Activated T-cell treated with anti-CD3 and anti-CD28 coated beads for 4 hours (primary cell): ENCODE measurements around the gene DPY19L3.
"Not testable (repeated sequence)": the region's sequence is repeated elsewhere in the genome, so short reads cannot be mapped to it uniquely, and the experiment has no call there.

Source experiments
- DNase-seq: peaks from one replicate; pipeline ENCODE4 v3.0.0-alpha.2; 2020

The DPY19L3 gene, protein sequence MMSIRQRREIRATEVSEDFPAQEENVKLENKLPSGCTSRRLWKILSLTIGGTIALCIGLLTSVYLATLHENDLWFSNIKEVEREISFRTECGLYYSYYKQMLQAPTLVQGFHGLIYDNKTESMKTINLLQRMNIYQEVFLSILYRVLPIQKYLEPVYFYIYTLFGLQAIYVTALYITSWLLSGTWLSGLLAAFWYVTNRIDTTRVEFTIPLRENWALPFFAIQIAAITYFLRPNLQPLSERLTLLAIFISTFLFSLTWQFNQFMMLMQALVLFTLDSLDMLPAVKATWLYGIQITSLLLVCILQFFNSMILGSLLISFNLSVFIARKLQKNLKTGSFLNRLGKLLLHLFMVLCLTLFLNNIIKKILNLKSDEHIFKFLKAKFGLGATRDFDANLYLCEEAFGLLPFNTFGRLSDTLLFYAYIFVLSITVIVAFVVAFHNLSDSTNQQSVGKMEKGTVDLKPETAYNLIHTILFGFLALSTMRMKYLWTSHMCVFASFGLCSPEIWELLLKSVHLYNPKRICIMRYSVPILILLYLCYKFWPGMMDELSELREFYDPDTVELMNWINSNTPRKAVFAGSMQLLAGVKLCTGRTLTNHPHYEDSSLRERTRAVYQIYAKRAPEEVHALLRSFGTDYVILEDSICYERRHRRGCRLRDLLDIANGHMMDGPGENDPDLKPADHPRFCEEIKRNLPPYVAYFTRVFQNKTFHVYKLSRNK

DNA sequence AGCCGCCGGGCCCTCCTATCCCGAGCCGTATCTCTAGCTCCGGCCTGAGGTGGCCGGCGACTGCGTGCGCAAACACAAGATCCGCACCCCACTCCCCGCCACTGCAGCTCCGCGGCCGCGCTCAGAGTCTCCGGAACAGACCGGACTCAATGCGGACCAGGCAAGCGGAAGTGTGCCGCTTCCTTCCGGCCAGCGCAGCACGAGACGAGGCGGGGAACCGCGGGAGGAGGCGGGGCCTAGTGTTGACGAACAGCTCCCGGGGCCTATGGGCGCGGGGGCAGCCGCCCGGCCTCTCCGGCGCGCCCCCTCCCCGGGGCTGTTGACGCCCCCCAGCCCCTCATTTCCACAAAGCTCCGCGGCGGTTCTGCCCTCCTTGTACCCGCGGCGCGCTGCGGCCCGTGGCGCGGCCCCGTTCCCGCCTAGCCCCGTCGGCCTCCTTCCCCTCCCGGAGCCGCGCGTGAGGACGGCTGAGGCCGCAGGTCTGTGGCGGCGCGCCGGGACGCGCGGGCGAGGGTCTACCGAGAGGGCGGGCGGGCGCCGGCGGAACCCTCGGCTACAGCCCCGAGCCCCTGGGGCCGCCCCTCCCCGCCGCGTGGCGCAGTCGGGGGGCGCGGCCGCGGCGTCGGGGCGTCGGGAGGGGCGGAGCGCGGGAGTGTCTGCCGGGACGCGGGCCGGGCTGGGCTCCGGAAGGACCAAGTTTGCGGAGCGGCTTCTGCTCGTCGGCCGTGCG, at the start of gene DPY19L3:
Gene DPY19L3 (plus strand): TSS at position 340 of the 730 bp plus-strand sequence. CDS start 2,484 bp downstream, outside the sequence.
- peak; percentile 85 for DNase-seq

DNA sequence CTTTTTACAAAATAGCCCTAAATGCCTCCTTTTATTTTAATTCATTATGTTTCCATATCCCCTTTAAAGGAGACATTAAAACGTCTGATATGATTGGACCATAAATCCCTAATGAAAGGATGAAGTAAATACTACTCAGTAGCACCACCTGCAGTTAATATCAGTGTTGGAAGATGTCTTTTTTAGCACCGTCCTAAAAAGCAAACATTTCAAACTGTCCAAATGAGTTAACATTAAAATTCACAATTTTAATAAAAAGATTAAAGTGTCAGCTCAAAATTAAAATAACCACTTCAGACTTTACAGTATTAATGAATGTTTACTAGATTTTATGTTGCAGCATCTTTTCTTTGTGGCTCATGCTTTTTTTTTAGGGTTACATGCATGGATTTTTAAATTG, 47.9 kb upstream of the DPY19L3 start:
- no peak for DNase-seq

DNA sequence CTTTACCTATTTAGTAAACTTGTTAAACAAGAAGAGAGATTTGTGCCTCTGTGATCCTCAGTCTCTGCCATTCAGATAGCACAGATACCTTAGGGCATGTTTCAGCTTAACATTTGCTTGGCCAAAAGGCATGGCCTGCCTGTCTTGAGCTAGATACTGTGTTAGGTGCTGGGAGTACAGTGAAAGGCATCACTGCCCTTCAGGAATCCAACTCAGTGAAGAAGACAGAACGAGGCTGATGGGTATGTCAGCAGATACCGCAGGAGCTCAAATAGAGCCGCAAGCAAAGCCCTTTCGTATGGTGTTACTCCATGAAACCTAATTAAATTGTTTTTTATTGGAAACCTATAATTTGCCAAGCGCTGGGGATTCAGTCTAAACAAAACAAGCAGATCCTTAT, 47.2 kb upstream of the DPY19L3 start:
- no peak for DNase-seq

DNA sequence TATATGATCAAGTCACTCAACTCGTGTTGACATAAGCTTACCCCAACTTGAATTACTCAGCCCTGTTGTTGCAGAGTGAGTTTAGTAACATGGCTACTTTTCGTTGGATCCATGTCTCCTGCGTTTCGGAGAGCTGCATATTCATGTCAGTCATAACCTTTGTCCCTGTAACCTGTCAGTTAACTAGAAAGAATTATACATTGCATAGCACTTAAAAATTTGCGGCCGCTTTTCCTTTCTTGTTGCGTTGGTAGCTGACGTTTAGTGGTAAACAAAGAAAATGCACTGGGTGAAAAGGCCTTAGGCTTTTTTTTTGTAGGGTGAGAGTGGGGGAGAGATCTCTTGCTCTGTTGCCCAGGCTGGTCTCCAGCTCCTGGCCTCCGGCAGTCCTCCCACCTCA, 46.0 kb upstream of the DPY19L3 start:
- DNase-seq: no peak

DNA sequence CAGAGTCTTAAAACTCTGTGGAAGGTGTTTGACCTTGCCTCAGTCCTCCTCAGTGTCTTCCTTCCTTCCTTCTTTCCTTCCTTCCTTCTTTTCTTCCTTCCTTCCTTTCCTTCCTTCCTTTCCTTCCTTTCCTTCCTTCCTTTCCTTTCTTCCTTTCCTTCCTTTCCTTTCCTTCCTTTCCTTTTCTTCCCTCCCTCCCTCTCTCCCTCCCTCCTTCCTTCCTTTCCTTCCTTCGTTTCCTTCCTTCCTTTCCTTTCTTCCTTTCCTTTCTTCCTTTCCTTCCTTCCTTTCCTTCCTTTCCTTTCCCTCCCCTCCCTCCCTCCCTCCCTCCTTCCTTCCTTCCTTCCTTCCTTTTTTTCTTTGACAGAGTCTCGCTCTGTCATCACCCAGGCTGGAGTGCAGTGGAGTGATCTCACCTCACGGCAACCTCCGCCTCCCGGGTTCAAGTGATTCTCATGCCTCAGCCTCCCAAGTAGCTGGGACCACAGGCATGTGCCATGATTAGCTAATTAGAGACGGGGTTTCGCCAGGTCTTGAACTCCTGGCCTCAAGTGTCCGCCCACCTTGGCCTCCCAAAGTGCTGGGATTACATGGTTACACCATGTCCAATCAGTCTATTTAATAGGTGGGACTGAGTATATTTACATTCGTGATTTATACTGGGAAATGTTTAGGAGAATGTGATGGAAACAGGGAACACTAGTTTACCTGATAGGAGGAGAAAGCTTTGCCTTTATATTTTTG, 43.8 kb upstream of the DPY19L3 start:
- DNase-seq: no peak

DNA sequence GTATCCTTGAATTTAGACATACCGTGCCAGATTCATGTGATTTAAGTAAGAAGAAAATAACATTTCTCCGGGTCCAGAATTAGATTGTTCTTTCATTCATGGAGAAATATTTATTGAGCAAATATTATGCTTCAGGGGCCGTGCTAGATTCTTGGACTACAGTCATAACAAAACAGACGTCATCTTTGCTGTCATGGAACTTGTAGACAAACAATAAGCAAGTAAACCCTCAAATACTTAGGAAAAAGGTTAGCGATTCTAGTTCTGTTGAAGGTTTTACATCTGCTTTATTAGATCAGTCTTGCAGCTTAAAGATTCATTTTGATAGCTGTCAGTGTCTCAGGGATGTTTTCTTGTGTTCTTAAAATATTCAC, 43.3 kb upstream of the DPY19L3 start:
- no peak for DNase-seq

DNA sequence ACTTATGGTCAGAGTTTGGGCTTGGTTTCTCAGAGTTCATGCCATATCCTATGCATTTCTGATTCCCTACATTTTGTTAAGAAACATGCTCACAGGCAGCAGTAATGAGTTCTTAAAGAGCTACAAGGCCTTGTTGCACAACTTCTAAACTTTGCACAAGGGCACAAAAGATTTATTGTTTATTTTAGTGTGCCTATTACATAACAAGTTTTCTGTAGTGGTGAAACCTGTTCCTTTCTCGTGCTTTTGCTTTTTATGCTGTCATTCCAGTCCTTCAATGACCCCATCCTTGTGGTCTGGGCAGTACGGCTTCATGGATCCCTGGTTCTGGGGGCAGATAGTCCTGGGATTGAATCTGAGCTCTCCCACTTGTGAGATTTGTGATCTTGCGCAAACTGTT, 42.4 kb upstream of the DPY19L3 start:
- DNase-seq: no peak

DNA sequence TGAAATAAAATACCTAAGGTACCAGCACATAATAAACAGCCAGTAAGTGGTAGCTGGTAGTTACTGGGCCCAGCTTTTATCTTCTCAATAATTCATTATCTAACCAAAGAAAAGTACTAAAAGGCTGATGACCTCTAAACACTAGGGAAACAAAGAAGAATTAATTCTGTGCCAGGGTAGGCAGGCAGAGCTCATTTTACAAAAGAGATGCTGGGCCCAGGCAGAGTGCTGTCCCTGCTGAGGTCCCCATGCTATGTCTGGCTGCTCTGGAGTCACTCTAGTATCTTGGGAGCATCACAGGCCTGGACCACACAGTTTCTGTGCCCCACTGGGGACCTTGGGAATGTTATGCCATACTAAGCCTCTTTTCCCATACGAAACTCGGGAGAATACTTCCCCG, 41.9 kb upstream of the DPY19L3 start:
- no peak for DNase-seq

DNA sequence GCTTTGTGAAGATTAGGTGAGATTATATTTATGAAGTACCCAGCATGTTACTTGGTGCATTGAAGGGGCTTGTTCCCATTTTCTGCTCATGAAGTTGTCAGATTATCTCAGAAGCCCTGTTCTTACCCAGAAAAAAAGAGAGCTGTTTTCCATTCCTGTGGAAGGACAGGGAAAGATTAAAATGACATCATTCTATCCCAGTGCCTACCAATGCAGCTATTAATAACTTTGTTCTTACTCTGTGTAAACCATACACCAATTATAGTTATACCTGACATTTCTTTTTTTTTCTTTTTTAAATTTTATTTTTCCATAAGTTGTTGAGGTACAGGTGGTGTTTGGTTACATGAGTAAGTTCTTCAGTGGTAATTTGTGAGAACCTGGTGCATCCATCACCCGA, 41.5 kb upstream of the DPY19L3 start:
- DNase-seq: no peak

DNA sequence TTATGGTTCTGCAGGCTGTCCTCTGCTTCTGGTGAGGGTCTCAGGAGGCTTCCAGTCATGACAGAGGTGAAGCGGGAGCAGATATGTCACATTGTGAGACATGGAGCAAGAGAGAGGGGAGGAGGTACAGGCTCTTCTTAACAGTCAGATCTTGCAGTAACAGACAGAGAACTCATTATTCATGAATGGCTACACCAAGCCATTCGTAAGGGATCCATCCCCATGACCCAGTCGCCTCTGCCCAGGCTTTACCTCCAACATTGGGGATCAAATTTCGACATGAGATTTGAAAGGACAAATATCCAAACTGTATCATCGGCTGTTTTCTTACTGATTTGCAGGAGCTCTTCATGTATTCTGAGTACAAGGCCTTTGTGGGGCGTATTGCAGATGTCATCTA, 38.5 kb upstream of the DPY19L3 start:
- DNase-seq: no peak

DNA sequence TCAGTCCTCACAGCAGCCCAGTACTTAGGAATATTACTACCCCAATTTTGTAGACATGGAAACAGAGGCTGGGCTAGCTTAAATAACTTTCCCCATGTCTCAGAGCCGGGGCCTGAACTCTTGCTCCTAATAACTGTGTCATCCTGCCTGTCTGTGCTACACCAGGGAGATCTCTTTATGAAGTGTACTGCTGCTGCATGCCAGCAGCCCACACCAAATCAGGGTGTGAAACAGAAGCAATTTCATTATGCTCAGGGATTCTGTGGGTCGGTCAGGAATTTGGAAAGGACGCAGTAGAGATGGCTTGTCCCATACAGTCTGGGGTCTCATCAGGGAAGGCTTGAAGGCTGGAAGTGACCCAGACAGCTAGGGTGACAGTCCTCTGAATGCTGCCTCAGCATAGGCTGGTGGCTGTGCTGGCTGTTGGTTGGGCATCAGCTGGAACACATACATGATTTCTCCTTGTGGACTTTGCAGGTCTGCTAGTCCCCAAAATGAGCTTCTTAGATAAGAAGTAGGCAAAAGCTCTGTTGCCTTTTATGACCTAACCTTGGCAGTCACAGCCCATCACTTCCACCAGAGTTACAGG, 37.5 kb upstream of the DPY19L3 start:
- DNase-seq: no peak

DNA sequence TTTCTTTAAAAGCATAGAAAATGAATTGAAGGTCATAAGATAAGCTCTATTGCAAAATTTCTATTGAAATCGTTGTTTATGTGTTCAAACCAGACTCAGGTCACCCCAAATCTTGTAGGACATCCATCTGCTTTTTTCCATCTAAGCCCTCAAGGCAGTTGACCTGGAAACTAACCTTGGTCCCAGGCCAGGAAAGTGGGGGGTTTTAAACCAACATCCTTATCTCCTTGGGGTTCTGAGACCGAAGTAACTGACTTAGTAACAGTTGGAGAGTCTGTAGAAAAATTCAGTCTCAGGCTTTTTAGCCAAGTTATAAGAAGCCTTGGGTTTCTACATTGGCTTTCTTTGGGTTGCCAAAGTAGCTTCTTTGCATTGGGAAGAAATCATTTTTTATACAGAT, 36.8 kb upstream of the DPY19L3 start:
- no peak for DNase-seq

DNA sequence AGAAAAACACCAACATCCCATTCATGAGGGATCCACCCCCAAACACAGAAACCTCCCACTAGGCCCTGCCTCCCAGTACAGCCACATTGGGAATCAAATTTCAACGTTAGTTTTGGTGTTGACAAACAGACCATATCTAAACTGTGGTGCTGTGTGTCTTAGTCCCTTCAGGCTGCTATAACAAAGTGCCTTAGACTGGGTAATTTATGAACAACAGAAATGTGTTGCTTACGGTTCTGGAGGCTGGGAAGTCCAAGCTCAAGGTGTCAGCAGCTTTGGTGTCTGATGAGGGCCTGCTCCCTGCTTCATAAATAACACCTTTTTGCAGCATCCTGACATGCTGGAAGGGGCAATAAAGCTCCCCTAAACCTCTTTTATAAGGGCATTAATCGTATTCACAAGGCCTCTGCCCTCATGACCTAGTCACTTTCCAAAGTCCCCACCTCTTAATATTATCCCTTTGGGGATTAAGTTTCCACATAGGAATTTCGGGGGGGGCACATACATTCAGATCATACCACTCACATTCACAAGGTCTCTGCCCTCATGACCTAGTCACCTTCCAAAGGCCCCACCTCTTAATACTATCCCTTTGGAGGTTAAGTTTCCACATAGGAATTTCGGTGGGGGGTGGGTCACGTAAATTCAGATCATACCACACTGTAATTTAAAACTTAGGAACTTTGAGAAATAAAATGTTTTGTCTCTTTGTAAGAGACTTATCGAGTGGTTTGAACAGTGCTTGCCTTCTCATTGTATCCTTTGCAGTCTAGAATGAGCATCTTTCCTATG, 32.6 kb upstream of the DPY19L3 start:
- no peak for DNase-seq

DNA sequence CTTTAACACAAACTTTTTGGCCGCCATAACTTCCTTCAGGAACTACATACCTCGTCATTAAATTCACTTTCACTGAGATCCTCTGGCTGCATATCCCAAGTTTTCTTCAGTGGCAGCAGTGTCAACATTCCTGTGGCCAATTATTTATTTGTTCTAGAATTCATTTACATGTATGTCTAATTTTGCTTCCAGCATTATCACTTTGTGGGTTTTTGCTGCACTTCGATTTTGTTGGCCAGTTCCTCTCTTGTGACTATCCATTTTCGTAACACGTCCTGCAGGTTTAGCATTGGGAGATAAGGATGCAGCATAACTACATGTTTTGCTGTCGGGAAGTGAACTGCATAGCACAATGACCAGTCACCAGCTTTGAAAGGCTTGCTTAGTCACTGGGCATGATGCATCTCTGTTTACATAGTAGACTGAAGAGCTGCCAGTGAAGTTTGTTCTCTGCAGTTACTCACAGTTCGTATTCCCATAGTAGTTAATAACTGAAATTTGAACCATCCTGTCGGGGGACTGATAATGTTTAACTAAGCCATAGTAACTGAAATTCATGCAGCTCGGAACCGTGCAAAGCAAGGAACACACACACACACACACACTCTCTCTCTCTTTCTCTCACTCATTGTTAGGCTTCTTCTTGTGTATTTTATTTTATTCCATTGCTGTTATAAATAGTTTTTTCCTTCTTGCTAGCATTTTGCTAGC, 31.8 kb upstream of the DPY19L3 start:
- no peak for DNase-seq

DNA sequence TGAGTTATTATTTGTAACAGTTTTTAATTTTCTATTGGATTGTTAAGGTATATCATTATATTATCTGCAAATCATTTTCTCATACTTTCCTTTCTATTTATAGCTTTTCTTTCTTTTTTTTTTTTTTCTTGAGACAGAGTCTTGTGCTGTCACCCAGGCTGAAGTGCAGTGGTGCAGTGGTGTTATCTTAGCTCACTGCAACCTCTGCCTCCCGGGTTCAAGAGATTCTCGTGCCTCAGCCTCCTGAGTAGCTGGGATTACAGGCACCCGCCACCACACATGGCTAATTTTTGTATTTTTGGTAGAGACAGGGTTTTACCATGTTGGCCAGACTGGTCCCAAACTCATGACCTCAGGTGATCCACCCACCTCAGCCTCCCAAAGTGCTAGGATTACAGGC, 31.2 kb upstream of the DPY19L3 start:
- DNase-seq: not testable (repeated sequence)

DNA sequence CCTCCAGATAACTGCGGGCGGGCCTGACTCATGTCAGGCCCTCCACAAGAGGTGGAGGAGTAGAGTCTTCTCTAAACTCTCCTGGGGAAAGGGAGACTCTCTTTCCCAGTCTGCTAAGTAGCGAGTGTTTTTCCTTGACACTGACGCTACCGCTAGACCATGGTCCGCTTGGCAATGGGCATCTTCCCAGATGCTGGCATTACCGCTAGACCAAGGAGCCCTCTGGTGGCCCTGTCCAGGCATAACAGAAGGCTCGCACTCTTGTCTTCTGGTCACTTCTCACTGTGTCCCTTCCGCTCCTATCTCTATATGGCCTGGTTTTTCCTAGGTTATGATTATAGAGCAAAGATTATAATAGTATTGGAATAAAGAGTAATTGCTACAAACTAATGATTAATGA, 28.5 kb upstream of the DPY19L3 start:
- DNase-seq: not testable (repeated sequence)

DNA sequence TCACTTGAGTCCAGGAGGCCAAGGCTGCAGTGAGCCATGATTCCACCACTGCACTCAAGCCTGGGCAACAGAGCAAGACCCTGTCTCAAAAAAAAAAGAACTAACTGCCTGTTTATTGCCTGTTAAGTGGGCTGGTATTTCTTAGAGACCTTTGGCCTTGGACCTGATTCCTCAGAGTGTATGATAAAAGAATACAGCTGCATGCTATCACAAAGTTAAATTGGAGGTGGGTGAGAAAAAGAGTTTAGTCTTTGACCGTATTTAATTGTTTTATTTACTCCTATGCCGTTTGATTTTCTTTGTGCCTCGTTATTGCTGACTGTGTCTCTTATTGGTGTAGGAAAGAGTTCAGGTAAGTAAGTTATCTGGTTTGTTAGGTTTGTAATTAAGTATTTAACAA, 25.3 kb upstream of the DPY19L3 start:
- DNase-seq: no peak

DNA sequence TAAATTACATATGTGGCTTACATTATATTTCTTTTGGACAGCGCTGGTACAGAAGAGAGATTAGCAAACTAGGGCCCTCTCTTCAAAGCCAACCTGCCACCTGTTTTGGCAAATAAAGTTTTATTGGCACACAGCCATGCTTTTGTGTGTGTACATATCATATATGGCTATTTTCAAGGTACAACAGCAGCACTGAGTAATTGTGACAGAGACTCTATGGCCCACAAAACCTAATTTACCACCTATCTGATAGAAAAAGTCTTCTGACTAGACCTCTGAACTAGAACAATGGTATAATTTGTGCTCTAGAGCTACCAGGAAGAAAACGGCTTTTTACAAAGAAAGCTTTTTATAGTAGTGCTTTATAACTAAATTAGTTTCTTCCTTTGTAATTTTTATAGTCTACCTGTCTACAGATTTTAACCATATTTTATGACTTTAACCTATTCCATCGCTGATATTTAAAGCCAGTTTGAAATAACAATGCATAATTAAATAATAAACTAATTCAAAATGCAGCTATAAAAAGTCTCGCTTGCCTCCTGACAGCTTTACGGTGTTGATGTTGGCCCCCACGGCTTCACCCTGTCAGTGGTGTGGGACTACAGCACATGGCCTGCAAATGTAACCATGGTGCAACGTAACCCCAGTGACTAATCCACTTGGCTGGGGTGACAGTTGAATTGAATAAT, 17.7 kb upstream of the DPY19L3 start:
- DNase-seq: no peak

DNA sequence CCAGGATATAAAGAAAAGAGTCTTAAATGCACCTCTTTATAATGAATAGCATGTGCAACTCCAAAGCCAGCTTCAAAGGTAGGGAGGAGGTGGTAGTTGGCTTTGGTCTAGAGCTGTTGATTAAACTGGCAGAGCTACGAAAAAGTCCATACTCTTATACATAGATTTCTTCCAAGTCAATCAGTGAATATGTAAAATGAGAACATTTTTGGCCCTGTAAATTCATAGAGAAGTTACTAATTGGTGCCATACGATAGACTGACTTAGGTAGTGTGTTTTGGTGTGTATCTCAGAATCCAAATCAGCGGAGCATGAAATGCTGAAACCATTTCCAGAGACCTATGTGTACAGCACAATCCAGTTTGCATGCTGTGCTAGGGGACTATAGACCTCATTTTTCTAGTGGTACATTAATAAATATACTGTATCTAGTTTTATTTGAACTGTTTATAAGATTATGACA, 17.1 kb upstream of the DPY19L3 start:
- DNase-seq: no peak

DNA sequence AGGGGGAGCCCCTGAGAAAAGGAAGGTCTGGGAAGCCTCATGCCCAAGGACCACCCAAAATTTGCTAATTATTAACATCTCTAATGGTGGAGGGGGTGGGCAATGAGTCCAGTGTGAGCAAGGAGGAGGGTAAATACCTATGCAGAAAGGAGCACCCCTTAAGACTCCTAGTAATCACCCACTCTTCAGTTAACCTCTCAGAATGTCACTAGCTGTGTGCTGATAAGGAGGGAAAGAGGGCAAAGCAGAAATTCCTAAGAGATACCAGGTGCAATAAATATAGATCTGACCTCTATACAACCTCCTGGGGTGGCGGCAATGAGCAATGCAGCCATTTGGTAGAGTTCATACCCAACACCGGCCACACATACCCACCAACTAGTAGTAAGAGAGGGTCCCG, 12.7 kb upstream of the DPY19L3 start:
- no peak for DNase-seq
